IMR-90 (cell line): Measurements from ENCODE around the gene FYCO1. TPM values are rescaled to one million over a fixed set of nuclear protein-coding genes. Genes with fewer than 3 reads are reported as not detected.

ENCODE experiments used
- ATAC-seq: fragments of 200-7000 bp; cut with Tn5 transposase; 2 replicates; pipeline ENCODE4 v1.9.1; 2020; ENCODE audit warnings: low read depth, mild to moderate bottlenecking, moderate library complexity
- BruUV-seq: library from RNA; stranded (reverse); fragments of 400-500 nt; replicated peaks from 2 replicates; lab custom pipeline; 2021; lab: Mats Ljungman, UMichigan
- CTCF ChIA-PET: fragments of 300-600 bp; formaldehyde crosslinking; extraction: SDS; loops from one replicate; lab custom pipeline; 2021; ENCODE audit warnings: antibody characterized with exemption; lab: Yijun Ruan, JAX
- POLR2A ChIA-PET: fragments of 300-600 bp; sonication (Branson Sonifier 250); formaldehyde crosslinking; loops from one replicate; lab custom pipeline; 2022; ENCODE audit warnings: antibody characterized with exemption; ENCODE audit not compliant: unreplicated experiment; lab: Charles Lee
- DNase-seq: peaks from one replicate; pipeline ENCODE4 v3.0.0; 2013
- H2AFZ ChIP-seq: replicated peaks from 2 replicates; pipeline ENCODE3; 2013; ENCODE audit warnings: low read length, mild to moderate bottlenecking; ENCODE audit not compliant: poor library complexity
- H2AK5ac ChIP-seq: 2 replicates; pipeline ENCODE4 v1.6.1; 2013; ENCODE audit warnings: low read depth, low read length, inconsistent platforms
- H2AK9ac ChIP-seq: replicated peaks from 2 replicates; pipeline ENCODE3; 2013; ENCODE audit warnings: mild to moderate bottlenecking, low read depth, low read length, moderate library complexity; ENCODE audit not compliant: poor library complexity
- H2BK120ac ChIP-seq: 2 replicates; pipeline ENCODE4 v1.6.1; 2013; ENCODE audit warnings: low read depth, low read length, inconsistent platforms
- H2BK15ac ChIP-seq: 3 replicates; pipeline ENCODE4 v1.6.1; 2013; ENCODE audit warnings: low read depth, low read length, inconsistent platforms
- H2BK20ac ChIP-seq: 2 replicates; pipeline ENCODE4 v1.6.1; 2013; ENCODE audit warnings: low read depth, mild to moderate bottlenecking, inconsistent platforms, low read length, moderate library complexity
- H2BK5ac ChIP-seq: 2 replicates; pipeline ENCODE4 v1.6.1; 2013; ENCODE audit warnings: mild to moderate bottlenecking, low read depth, low read length, inconsistent platforms; ENCODE audit not compliant: poor library complexity, severe bottlenecking
- H3K14ac ChIP-seq: replicated peaks from 2 replicates; pipeline ENCODE4 v1.6.1; 2013; ENCODE audit warnings: low read depth, low read length, inconsistent platforms
- H3K18ac ChIP-seq: 2 replicates; pipeline ENCODE4 v1.6.1; 2013; ENCODE audit warnings: low read depth, low read length, control low read depth
- H3K23ac ChIP-seq: 2 replicates; pipeline ENCODE4 v1.6.1; 2013; ENCODE audit warnings: low read depth, low read length, inconsistent platforms
- H3K27ac ChIP-seq: 2 replicates; pipeline ENCODE4 v1.5.1; 2013; ENCODE audit warnings: mild to moderate bottlenecking, control low read depth, low read length; ENCODE audit not compliant: insufficient read depth
- H3K27me3 ChIP-seq: 2 replicates; pipeline ENCODE4 v1.6.1; 2013; ENCODE audit warnings: low read length; ENCODE audit not compliant: control insufficient read depth, insufficient read depth
- H3K36me3 ChIP-seq: 2 replicates; pipeline ENCODE4 v1.6.1; 2013; ENCODE audit warnings: low read length, mixed read lengths; ENCODE audit not compliant: control insufficient read depth, insufficient read depth
- H3K4ac ChIP-seq: 2 replicates; pipeline ENCODE4 v1.6.1; 2013; ENCODE audit warnings: low read depth, low read length, inconsistent platforms
- H3K4me1 ChIP-seq: 2 replicates; pipeline ENCODE4 v1.6.1; 2013; ENCODE audit warnings: low read length, mixed read lengths; ENCODE audit not compliant: control insufficient read depth, insufficient read depth
- H3K4me2 ChIP-seq: 2 replicates; pipeline ENCODE4 v1.6.1; 2013; ENCODE audit warnings: low read depth, mild to moderate bottlenecking, control low read depth, low read length, moderate library complexity
- H3K4me3 ChIP-seq: 2 replicates; pipeline ENCODE4 v1.5.1; 2013; ENCODE audit warnings: low read depth, mild to moderate bottlenecking, control low read depth, low read length, moderate library complexity; ENCODE audit not compliant: insufficient read depth
- H3K56ac ChIP-seq: 2 replicates; pipeline ENCODE4 v1.6.1; 2013; ENCODE audit warnings: low read length, inconsistent platforms; ENCODE audit not compliant: insufficient read depth; ENCODE audit errors: extremely low read depth
- H3K79me1 ChIP-seq, 2 experiments: 2 replicates each; pipeline ENCODE4 v1.6.1; 2013; ENCODE audit warnings: low read length in 2 of 2, inconsistent platforms in 1 of 2, low read depth in 1 of 2
- H3K9ac ChIP-seq: 2 replicates; pipeline ENCODE4 v1.6.1; 2013; ENCODE audit warnings: low read depth, low read length, control low read depth
- H3K9me1 ChIP-seq: 2 replicates; pipeline ENCODE4 v1.6.1; 2013; ENCODE audit warnings: low read length, inconsistent platforms; ENCODE audit not compliant: insufficient read depth
- H3K9me3 ChIP-seq: 2 replicates; pipeline ENCODE4 v1.6.1; 2013; ENCODE audit warnings: low read length; ENCODE audit not compliant: control insufficient read depth, insufficient read depth
- H4K20me1 ChIP-seq: 2 replicates; pipeline ENCODE4 v1.6.1; 2013; ENCODE audit warnings: low read length, inconsistent platforms; ENCODE audit not compliant: insufficient read depth
- H4K5ac ChIP-seq: 2 replicates; pipeline ENCODE4 v1.6.1; 2013; ENCODE audit warnings: mild to moderate bottlenecking, low read depth, low read length, control low read depth
- H4K8ac ChIP-seq, 2 experiments: 2 replicates each; pipeline ENCODE4 v1.6.1; 2013; ENCODE audit warnings: low read depth in 2 of 2, low read length in 2 of 2, control low read depth in 1 of 2, inconsistent platforms in 1 of 2
- H4K91ac ChIP-seq: 2 replicates; pipeline ENCODE4 v1.6.1; 2013; ENCODE audit warnings: low read depth, low read length, inconsistent platforms; ENCODE audit not compliant: insufficient read depth
- FOS ChIP-seq: fragments of 150-350 bp; IDR thresholded peaks from 2 replicates; pipeline ENCODE4 v1.6.1; 2016; ENCODE audit warnings: low read depth, low read length
- WGBS, 2 experiments: methylation state at CpG; one replicate each; pipeline versions ENCODE4 v1.1.5 to v1.1.7; 2013; ENCODE audit warnings: missing lambda C conversion rate in 2 of 2; ENCODE audit not compliant: insufficient read length in 1 of 2; ENCODE audit errors: extremely low coverage in 2 of 2; 5-methylcytosine and 5-hydroxymethylcytosine counted together
- dilution Hi-C: fragments of 300-500 bp; cut with HindIII; formaldehyde crosslinking; loops from one replicate; pipeline ENCODE4 v1.14.3; 2018; ENCODE audit warnings: low sequenced_read_pairs; ENCODE audit not compliant: unreplicated experiment
- in situ Hi-C: fragments of 300-500 bp; cut with MboI; formaldehyde crosslinking; loops from 3 replicates; pipeline ENCODE4 v1.14.3; 2019; ENCODE audit warnings: low sequenced_read_pairs, inconsistent platforms, mixed read lengths
- intact Hi-C: fragments of 100-400 bp; cut with micrococcal nuclease; formaldehyde crosslinking; loops from 2 replicates; pipeline ENCODE4 v1.10.0; 2022
- polyA plus RNA-seq, 3 experiments: library from polyadenylated mRNA; depleted of rRNA; stranded (reverse); fragments of >200 nt; gene quantifications; 2 replicates each; pipeline ENCODE4 v1.2.3, GENCODE V29; 2012; ENCODE audit warnings: low replicate concordance in 1 of 3
- total RNA-seq: library from RNA; depleted of rRNA; stranded (reverse); fragments of >200 nt; gene quantifications from 2 replicates; pipeline ENCODE4 v1.2.3, GENCODE V29; 2012

FYCO1 gene
- total and polyA plus RNA-seq, 2 of the 4 experiments (the other 2 are of a cell fraction), result 13.7 to 20.1 TPM

DNA sequence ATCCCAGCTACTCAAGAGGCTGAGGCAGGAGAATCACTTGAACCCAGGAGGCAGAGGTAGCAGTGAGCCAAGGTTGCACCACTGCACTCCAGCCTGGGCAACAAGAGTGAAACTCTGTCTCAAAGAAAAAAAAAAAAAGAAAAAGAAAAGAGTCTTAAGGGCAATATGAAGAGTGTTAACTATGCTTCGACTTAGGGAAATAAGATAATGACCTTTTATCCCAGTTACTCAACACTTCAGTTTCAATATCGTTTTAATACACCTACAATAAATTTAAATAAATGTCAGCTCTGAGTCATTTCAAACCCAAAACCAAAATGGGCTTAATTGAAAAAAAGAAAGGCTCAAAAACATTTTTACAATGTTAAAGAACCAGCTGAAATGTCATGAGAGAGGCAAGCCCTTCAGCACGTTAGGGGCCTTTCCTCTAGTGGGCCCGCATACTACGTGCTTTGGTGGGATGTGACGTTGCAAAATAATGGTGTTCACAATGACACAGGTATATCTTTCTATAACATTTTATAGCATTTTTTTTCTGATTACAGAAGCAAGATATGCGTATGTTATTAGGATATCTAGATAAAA, 15.3 kb downstream of the FYCO1 start:
- no peak for ATAC-seq
- ChIA-PET CTCF (interaction anchor here (0.6 kb wide), 1 partner anchor 94 kb away, joined by 3 read pairs; no protein-coding TSS in a partner anchor), POLR2A (no interaction called here)
- Histone ChIP-seq H3K9ac (no peak overlapping the region), H4K91ac (no peak overlapping the region), H2AK5ac (no peak overlapping the region), H3K14ac (no peak overlapping the region), H3K79me1 (peaks cover 6 to 23% of the 10 kb centered on the region in 2 experiments; a peak in 2 of 4 replicates), H3K27ac (no peak overlapping the region; the same call in 1 of the 2 replicates), H2BK15ac (no peak overlapping the region), H2BK5ac (no peak overlapping the region), H2BK120ac (no peak overlapping the region), H3K56ac (no peak overlapping the region), H2AK9ac (no peak overlapping the region), H3K4me2 (no peak overlapping the region), H3K9me3 (no peaks in the 10 kb centered on the region), H3K4me3 (no peak overlapping the region), H4K5ac (no peak overlapping the region), H4K20me1 (peaks cover 1% of the 10 kb centered on the region), H4K8ac (no peak overlapping the region), H3K36me3 (peaks cover 27% of the 10 kb centered on the region), H2AFZ (no peak overlapping the region), H3K27me3 (no peaks in the 10 kb centered on the region), H3K4ac (no peak overlapping the region), H3K18ac (no peak overlapping the region), H3K23ac (no peak overlapping the region), H2BK20ac (no peak overlapping the region), H3K4me1 (peaks cover 16% of the 10 kb centered on the region), H3K9me1 (peaks cover 21% of the 10 kb centered on the region)
- in situ Hi-C loops (no loop called here), dilution Hi-C loops (no loop called here), intact Hi-C loops (no loop called here)
- no peak for TF ChIP-seq FOS
- WGBS, 2 experiments, result no CpG with 5 or more reads among the region's 7 CpGs
- BruUV-seq, result no TSS peak
- DNase-seq, result no peak
